C1 segment of cervical spinal cord (tissue), 14 donors: ENCODE measurements around the gene SOX18.

ENCODE experiments used
- DNase-seq, 14 donors: peaks; one replicate each; lab custom pipeline; 2025; lab: John Stamatoyannopoulos, UW

SOX18 gene

DNA sequence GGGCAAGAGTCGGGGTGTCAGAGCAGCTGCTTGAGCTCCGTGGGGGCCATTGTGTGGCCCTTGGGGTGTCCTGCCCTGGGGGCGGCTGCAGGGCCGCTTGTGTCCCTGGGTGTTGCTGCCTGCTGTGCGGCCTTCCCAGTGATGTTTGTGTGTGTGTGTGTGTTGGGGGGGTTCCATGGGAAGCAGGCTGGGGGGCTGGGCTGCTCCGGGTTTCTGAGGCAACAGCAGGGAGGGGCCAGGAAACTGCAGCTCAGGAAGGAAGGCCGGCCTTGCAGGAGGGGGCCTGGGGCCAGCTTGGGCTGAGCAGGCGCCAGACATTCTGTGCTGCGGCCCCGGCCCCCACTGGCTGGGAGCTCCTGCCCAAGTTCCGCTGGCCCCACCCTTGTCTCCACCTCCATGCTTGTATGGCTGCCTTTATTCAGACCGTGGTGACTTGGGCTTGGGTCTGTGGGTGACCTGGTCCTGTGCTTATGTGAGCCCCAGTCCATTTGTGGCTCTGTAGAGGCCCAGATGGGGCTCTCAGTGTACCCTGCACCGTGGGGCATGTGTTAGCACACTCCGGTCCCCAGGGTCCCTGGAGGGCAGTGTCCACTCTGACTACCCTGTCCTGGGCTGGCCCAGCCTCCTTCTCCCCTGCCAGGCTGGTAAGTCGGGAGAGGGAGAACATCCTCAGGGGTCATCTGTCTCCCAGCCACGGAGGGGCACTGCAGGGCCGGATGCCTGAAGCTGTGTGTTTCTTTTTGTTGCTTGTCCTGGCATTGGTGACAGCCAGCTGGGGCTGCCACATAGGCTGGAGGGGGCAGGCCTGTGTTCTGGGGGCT, 4.6 kb upstream of the SOX18 start:
- DNase-seq = peak in 1 of 14 donors; percentile 18

DNA sequence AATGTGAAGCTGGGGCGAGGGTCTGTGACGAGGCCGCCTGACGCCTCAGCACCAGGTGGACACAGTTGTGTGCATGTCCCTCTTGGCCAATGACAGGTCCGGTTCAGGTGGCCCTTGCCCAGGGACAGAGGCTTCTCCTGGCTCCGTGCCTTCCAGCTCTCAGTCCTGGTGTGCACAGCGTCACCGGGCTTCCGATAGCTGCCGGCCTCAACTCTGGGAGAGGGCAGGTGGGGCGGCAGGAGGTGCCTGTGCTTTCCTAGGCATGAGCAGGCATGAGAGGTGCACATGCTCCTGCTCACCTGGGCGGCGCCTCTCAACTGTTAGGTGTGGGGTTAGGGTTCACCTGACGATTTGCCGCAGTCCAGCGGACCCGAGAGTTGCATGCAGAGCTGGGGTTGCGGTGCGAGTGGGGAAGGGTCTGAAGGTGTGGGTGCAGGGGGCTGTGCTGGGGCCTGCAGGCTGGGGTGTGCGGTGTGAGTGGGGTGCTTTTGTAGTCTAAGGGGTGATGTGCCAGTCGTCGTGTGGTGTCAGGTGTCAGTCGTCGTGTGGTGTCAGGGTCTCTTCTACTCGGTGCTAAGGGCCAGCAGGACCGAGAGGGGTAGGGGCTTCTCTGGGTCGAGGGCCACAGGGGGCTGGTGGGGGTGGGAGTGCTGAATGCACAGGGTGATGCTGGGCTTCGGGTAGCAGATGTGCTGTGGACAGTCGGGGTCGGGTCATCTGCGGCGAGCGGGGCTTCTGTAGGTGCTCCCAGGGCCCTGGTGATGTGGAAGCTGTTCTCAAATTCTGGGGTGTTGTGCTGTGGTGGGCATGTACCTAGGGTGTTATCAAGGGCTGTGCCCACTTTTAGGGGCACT, 3.8 kb upstream of the SOX18 start:
- no peak for DNase-seq

DNA sequence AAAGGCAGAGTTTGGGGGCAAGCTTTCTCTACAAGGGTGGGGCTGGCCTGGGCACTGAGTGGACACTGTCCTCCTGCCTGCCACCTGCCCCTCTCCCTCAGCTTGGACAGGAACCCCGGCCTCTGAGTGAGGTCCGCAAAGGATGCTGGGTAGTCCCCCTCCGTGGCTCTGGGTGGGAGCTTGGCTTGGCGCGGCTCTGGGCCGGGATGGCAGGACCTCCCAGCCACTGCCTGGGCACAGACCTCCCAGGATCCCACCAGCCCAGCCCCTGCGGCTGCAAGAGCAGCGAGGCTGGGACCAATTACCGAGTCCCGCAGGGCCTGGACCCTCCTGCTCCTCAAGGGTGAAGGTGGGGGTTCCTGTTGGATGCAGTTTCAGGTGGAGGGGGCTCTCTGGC, 2.9 kb upstream of the SOX18 start:
- DNase-seq = no peak

DNA sequence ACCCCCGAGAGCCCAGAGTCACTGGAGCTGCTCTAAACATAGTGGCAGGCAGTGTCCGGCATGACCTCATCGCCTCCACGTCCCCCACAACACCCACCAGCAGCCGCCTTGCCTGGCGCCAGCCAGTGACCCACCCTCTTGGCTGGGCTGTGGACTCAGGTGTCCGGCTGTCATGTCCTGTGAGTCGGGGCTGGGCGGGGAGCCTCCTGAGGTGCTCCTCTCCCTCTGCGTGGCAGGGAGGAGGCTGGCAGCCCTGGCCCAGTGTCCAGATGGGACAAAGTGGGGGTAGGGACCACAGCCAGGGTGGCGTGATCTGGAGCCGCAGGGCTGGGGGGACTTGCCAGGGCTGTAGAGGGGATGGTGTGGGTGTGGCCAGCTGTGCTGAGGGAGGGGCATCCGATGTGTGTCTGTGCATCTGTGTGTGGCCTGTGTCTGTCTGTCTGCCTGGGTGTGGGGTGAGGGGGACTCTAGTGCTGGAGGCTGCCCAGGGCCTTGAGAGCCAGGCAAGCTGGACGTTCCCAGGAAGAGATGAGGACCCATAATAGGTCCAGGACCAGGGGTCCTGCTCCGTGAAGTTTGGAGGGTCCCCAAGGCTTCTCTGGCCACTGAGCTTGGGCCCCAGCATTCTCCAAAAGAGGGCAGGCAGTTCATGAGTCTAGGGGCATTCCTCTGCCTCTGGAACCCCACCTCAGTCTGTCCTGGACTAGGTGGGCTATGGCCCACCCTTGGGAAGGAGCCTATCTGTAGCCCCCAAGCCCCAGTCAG, 2.3 kb upstream of the SOX18 start:
- DNase-seq = peak in 1 of 14 donors; percentile 56

DNA sequence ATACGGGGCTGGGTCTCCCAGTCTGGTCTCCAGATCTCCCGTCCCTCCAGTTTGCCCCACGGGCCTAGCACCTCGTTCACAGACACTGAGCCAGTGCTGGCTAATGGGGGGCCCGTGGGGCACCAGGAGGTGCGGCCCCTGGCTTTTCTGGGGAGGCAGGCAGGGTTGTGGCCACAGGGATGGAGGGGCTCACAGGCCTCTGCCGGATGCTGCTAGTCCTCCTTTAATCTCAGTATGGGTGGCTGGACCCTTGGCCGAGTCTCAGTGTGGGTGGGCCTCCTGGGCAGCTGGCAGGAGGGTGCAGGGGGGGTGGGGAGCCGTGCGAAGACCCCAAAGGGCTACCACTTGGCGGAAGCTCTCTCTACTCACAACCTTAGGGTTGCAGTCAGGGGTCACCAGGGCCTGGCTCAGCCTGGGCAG, 1.6 kb upstream of the SOX18 start:
- no peak for DNase-seq

DNA sequence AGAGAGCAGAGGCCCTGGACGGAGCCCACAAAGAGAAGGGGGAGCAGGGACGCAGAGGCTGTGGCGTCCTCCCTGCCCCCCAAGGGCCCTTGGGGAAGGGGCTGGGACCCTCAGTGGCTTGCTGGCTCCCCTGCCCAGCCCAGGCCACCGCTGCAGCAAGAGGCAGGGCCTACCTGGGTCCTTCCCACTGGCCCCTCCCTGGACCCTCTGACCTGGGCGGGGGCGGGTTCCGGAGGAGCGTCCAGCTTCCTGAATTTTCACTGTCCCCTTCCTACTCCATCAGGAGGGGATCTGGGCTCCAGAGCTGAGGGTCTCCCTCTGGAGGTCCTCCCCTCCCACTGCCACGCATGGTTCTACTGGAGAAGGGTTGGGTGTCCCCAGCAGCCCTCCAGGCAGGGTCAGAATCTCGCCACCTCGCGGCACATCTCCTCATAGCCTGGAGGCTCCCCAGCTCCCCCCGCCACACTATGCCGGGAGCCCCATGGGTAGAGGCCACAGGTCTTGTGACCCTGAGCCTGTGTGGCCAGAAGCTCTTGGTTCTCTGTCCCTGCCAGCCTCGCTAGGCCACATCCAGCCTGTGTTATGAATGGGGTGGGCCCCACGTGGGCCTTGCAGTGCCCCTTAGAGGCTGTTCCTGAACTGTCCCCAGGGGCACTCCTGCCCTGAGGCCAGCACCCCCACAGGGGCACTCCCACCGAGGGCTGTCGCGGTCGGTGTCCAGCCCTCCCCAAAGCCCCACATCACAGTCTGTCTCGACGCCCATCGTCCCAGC, 1.0 kb upstream of the SOX18 start:
- no peak for DNase-seq

DNA sequence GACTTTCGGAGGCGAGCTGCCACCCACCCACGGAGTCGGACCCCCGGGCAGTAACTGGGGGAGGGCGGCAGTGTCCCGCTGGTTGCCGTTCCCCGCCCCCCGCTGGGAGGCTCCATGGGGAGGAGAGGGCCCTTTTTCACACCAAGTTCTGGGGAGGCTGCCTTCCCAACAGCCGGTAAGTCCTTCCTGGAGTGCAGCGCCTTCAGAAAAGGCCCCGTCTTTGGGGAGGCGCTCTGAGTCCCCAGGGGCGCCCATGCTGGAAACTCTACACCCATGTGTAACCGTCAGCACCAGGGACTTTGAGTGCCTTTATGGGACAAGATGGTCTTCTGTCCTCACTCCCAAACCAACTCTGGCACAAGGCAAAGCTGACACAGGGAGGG, 430 bp upstream of the SOX18 start:
- DNase-seq = no peak

DNA sequence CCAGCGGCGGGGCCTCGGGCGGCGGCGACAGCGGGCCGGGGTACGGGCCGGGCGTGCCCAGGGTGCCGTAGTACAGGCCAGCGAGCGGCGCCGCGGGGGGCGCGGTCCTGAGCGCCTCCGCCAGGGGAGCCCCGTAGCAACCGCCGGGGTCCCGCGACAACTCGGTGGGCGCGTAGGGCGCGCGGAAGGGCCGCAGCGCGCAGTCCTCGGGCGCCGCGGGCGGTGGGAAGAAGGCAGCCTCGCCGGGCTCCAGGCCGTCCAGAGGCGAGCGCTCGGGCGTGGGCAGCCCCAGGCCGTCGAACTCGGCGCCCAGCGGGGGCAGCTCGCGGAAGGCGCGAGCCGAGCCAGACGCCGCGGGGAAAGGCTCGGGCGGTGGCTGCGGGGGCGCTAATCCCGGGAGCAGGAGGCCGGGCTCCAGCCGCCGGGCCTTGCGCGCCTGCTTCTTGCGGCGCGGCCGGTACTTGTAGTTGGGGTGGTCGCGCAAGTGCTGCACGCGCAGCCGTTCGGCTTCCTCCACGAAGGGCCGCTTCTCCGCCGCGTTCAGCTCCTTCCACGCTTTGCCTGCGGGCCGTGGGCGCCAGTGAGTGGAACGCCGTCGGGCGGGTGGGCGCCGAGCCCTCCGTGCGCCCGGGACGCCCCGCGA, 916 bp downstream of the SOX18 start:
- DNase-seq = no peak

DNA sequence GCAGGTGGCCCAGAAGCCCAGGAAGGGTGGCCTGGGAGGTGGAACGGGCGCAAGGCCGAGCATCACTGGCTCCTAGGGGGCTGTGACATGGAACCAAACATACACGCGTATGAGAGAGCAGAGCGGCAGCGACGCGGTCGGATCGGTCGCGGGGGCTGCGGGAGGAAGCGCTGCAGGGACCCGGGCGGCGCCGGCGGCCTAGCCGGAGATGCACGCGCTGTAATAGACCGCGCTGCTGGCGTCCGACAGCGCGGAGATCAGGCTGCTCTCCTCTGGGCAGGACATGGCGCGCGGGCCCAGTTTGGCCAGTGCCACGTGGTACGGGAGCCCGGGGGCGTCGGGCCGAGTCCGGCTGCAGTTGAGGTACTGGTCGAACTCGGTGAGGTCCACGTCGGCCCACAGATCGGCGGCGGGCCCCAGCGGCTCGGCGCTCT, 1.5 kb downstream of the SOX18 start:
- no peak for DNase-seq

DNA sequence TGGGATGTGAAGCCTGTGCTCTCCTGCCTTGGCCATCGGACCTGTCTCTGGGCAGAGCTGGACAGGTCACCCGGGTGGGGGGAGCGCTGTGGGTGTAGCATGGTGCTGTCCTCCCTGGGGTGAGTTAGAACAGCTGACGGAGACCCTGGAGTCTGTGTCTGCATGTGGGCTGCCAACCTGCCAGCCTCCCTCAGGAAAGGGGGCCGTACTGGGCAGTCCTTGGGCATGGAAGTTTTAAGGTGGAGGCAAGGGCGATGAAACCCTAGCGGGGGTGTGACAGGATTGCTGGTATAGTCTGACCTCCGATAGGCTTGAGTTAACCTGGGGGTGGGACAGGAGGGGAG, 2.4 kb downstream of the SOX18 start:
- no peak for DNase-seq

DNA sequence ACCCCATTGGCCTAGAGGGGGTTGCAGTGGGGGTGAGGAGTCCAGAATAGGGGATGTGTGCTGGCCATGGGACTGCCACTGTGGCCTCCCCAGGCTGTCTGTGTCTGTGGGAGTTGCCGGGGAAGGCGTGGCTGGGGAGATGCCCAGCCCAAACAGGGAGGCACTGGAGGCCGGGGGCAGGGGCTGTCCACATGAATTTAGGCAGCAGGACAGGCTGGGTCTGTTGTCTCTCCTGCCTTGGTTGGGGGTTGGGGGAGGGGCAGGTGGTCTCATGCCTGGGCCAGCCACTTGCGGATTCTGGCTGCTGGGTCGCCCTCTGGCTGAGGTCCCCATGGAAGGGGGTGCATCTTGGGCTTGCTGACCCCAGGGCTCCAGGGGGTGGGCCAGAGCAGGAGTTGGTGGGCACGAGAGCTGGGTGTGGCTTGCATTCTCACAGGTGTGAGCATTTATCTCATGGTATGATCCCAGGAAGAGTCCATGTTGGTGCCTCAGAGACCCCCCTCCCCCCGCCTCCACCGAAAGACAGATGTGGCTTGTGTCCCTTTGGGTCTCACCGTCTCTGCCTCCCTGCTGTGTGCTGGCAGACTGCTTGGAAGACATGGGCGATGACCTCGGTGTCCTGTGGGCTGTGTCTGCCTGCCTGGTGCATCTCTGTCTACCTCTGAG, 4.0 kb downstream of the SOX18 start:
- DNase-seq = no peak

DNA sequence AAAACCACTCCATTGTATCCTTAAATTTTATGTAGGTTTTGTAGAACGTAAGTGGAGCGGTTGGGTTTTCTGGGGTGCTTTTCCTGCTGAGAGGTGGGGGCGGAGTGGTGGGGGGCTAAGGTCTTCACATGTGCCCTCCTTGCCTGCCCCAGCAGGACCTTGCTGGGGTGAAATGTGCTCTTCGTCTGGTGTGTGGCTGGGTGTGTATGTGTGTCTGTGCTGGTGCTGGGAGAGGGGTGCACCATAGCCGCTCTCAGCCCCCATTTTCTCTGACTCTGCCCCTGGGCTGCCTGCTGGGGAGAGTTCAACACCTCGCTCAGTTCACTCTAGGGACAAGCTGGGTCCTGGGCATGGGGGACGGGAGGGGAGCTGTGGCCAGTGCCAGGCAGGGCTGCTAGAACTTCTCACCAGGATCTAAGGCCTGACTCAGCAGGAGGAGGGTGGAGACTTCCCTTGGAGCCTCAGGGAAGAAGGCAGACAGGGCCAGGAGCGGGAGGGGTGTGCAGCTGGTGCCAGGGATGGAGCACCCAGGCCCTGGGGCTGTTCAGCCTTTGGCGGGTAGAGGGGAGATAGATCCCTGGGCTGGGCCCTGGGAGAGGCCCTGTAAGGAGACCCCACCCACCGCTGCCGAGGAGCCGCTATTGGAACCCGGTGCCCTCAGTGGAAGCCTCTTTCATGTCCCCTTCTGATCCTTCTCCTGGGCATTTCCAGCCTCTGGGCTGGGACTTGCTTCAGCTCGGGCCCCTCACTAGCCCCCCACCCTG, 4.8 kb downstream of the SOX18 start:
- no peak for DNase-seq

DNA sequence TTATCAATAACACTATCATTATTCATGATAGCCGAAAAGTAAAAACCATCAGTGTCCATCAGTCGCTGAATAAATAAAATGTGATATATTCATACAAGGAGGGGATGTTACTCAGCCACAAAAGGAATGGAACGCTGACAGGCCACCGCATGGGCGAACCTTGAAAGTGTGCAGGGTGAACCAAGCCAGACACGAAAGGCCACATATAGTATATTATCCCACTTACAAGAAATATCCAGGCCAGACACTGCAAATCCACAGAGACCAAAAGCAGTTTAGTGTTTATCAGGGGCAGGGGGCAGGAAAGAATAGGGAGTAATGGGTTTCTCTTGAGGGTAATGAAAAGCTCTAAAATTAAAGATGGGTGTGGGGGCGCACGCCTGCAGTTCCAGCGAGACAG, 5.7 kb downstream of the SOX18 start:
- DNase-seq = no peak

DNA sequence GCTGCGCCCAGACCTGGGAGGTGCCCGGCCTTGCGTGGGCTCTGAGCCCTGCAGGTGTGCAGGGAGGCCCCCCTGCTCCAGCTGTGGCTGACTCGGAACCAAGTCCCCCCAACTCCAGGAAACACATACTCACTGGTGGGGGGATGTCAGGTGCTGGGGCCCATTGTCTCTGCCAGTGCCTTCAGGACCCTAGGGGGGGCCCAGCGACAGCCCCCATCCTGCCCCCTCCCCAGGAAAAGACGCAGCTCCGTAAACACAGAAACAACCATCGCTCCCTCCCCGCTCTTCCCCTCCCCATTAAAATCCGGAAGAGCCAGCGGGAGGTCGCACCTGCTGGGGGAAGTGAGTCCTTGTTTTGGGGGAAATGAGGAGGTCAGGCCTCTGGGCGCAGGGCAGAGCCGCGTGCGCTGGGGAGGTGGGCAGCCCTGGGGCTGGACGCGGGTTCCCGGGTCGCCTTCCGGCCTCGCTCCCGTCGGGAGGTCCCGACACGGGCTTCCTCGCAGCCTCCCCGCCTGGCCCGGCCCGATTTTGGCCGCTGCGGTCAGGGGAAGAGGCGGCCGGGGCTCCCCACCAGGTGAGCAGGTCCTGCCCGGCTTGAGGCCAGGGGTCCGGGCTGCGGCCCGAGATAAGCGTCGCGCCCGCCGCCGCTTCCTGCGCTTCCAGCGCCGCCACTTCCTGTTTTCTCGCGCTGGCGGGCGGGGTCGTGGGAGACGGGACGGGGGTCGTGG, 7.2 kb downstream of the SOX18 start:
- DNase-seq = no peak

DNA sequence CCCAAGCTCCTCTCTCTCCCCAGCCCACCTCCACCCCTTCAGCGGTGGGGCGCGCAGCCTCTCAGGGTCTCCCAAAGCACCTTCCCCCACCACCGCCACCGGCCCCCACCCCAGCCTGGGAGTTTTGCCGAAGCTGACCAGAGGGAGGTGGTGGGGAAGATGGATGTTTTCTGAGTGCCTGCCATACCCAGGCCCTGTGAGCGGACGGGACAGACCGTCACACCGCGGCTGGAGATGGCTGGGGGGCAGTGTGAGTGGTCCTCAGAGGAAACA, 7.7 kb downstream of the SOX18 start:
- DNase-seq = no peak

DNA sequence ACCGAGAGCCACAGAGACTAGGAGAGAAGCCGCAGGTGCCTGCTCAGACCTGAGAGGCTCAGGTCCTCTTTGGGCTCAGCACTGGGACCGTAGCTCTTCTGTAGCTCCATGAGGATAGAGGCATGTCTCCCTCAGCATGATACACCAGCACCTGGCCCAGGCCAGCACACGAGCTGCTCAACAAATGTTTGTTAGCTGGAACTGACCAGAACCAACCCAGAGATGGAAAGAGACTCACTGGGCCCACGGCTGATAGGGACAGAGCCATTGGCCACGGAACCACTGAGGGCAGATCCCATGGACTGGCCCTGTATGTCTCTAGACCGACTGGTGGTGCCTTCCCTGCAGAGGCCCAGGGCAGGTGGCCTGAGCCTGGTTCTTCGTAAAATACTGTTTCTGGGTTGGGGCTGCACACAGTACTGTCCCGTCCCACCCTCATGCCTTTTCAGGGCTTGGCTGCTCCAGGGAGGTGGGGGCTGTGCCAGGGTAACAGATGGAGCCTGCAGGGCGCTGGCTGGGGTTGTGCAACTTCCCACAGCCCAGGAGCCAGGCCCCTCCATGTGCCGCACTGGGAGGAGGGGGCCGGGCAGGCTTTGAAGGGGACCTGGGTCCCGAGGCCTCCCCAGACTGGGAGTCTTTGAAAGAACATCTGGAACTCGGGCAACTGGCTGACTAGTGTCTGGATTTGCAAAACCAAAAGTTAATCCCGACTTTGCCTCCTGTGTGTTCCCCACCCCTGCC, 8.2 kb downstream of the SOX18 start:
- DNase-seq = peak in 2 of 14 donors; percentile 21 to 88

DNA sequence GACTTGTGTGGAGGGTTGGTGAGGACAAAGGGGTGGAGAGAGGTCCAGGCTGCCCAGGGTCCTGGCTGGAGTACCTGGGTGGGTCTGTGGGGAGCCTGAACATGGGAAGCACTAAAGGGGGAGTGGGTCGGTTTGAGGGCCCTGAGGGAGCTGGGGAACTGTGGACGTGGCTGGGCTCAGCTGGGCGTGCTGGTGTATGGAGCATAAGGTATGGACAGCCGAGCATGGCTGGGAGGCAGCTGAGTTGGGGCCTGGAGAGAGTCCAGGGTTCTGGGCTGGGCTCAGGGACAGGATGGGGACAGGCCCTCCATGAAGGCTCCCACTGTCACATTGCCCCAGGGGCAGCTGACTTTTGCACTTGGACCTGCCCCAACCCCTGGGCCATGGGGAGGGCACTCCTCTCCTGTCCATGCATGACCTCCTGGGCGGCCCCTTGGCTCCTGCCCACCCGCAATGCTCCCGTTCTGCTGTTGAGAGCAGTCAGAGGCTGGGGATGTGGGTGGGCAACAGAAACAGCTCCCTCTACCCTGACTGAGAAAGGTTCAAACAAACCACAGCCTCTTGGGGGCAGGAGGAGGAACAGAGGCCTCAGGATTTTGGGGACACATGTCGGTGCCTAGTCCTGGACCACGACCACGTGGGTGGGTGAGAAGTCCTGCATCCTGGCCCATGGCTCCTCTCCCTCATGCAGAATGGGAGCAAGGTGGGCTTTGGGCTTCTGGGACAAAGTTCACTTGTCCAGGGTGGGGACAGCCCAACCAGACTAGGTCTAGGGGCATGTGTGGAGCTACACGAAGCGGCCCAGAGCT, 9.0 kb downstream of the SOX18 start:
- no peak for DNase-seq
